IMR-90 (cell line): ENCODE measurements around the gene TBPL2. TPM values are rescaled to one million over a fixed set of nuclear protein-coding genes. Genes with fewer than 3 reads are reported as not detected.
A peak's percentile ranks its signal among the peaks of the same experiment; 100 is the strongest.

ENCODE experiments used
- ATAC-seq: fragments of 200-7000 bp; cut with Tn5 transposase; 2 replicates; pipeline ENCODE4 v1.9.1; 2020; ENCODE audit warnings: low read depth, mild to moderate bottlenecking, moderate library complexity
- BruUV-seq: library from RNA; stranded (reverse); fragments of 400-500 nt; replicated peaks from 2 replicates; lab custom pipeline; 2021; lab: Mats Ljungman, UMichigan
- CTCF ChIA-PET: fragments of 300-600 bp; formaldehyde crosslinking; extraction: SDS; loops from one replicate; lab custom pipeline; 2021; ENCODE audit warnings: antibody characterized with exemption; lab: Yijun Ruan, JAX
- POLR2A ChIA-PET: fragments of 300-600 bp; sonication (Branson Sonifier 250); formaldehyde crosslinking; loops from one replicate; lab custom pipeline; 2022; ENCODE audit warnings: antibody characterized with exemption; ENCODE audit not compliant: unreplicated experiment; lab: Charles Lee
- DNase-seq: peaks from one replicate; pipeline ENCODE4 v3.0.0; 2013
- H2AFZ ChIP-seq: replicated peaks from 2 replicates; pipeline ENCODE3; 2013; ENCODE audit warnings: low read length, mild to moderate bottlenecking; ENCODE audit not compliant: poor library complexity
- H2AK5ac ChIP-seq: 2 replicates; pipeline ENCODE4 v1.6.1; 2013; ENCODE audit warnings: low read depth, low read length, inconsistent platforms
- H2AK9ac ChIP-seq: replicated peaks from 2 replicates; pipeline ENCODE3; 2013; ENCODE audit warnings: mild to moderate bottlenecking, low read depth, low read length, moderate library complexity; ENCODE audit not compliant: poor library complexity
- H2BK120ac ChIP-seq: 2 replicates; pipeline ENCODE4 v1.6.1; 2013; ENCODE audit warnings: low read depth, low read length, inconsistent platforms
- H2BK15ac ChIP-seq: 3 replicates; pipeline ENCODE4 v1.6.1; 2013; ENCODE audit warnings: low read depth, low read length, inconsistent platforms
- H2BK20ac ChIP-seq: 2 replicates; pipeline ENCODE4 v1.6.1; 2013; ENCODE audit warnings: low read depth, mild to moderate bottlenecking, inconsistent platforms, low read length, moderate library complexity
- H2BK5ac ChIP-seq: 2 replicates; pipeline ENCODE4 v1.6.1; 2013; ENCODE audit warnings: mild to moderate bottlenecking, low read depth, low read length, inconsistent platforms; ENCODE audit not compliant: poor library complexity, severe bottlenecking
- H3K14ac ChIP-seq: replicated peaks from 2 replicates; pipeline ENCODE4 v1.6.1; 2013; ENCODE audit warnings: low read depth, low read length, inconsistent platforms
- H3K18ac ChIP-seq: 2 replicates; pipeline ENCODE4 v1.6.1; 2013; ENCODE audit warnings: low read depth, low read length, control low read depth
- H3K23ac ChIP-seq: 2 replicates; pipeline ENCODE4 v1.6.1; 2013; ENCODE audit warnings: low read depth, low read length, inconsistent platforms
- H3K27ac ChIP-seq: 2 replicates; pipeline ENCODE4 v1.5.1; 2013; ENCODE audit warnings: mild to moderate bottlenecking, control low read depth, low read length; ENCODE audit not compliant: insufficient read depth
- H3K27me3 ChIP-seq: 2 replicates; pipeline ENCODE4 v1.6.1; 2013; ENCODE audit warnings: low read length; ENCODE audit not compliant: control insufficient read depth, insufficient read depth
- H3K36me3 ChIP-seq: 2 replicates; pipeline ENCODE4 v1.6.1; 2013; ENCODE audit warnings: low read length, mixed read lengths; ENCODE audit not compliant: control insufficient read depth, insufficient read depth
- H3K4ac ChIP-seq: 2 replicates; pipeline ENCODE4 v1.6.1; 2013; ENCODE audit warnings: low read depth, low read length, inconsistent platforms
- H3K4me1 ChIP-seq: 2 replicates; pipeline ENCODE4 v1.6.1; 2013; ENCODE audit warnings: low read length, mixed read lengths; ENCODE audit not compliant: control insufficient read depth, insufficient read depth
- H3K4me2 ChIP-seq: 2 replicates; pipeline ENCODE4 v1.6.1; 2013; ENCODE audit warnings: low read depth, mild to moderate bottlenecking, control low read depth, low read length, moderate library complexity
- H3K4me3 ChIP-seq: 2 replicates; pipeline ENCODE4 v1.5.1; 2013; ENCODE audit warnings: low read depth, mild to moderate bottlenecking, control low read depth, low read length, moderate library complexity; ENCODE audit not compliant: insufficient read depth
- H3K56ac ChIP-seq: 2 replicates; pipeline ENCODE4 v1.6.1; 2013; ENCODE audit warnings: low read length, inconsistent platforms; ENCODE audit not compliant: insufficient read depth; ENCODE audit errors: extremely low read depth
- H3K79me1 ChIP-seq, 2 experiments: 2 replicates each; pipeline ENCODE4 v1.6.1; 2013; ENCODE audit warnings: low read length in 2 of 2, inconsistent platforms in 1 of 2, low read depth in 1 of 2
- H3K9ac ChIP-seq: 2 replicates; pipeline ENCODE4 v1.6.1; 2013; ENCODE audit warnings: low read depth, low read length, control low read depth
- H3K9me1 ChIP-seq: 2 replicates; pipeline ENCODE4 v1.6.1; 2013; ENCODE audit warnings: low read length, inconsistent platforms; ENCODE audit not compliant: insufficient read depth
- H3K9me3 ChIP-seq: 2 replicates; pipeline ENCODE4 v1.6.1; 2013; ENCODE audit warnings: low read length; ENCODE audit not compliant: control insufficient read depth, insufficient read depth
- H4K20me1 ChIP-seq: 2 replicates; pipeline ENCODE4 v1.6.1; 2013; ENCODE audit warnings: low read length, inconsistent platforms; ENCODE audit not compliant: insufficient read depth
- H4K5ac ChIP-seq: 2 replicates; pipeline ENCODE4 v1.6.1; 2013; ENCODE audit warnings: mild to moderate bottlenecking, low read depth, low read length, control low read depth
- H4K8ac ChIP-seq, 2 experiments: 2 replicates each; pipeline ENCODE4 v1.6.1; 2013; ENCODE audit warnings: low read depth in 2 of 2, low read length in 2 of 2, control low read depth in 1 of 2, inconsistent platforms in 1 of 2
- H4K91ac ChIP-seq: 2 replicates; pipeline ENCODE4 v1.6.1; 2013; ENCODE audit warnings: low read depth, low read length, inconsistent platforms; ENCODE audit not compliant: insufficient read depth
- BHLHE40 ChIP-seq: fragments of 150-350 bp; IDR thresholded peaks from 2 replicates; pipeline ENCODE4 v1.6.1; 2016; ENCODE audit warnings: mild to moderate bottlenecking, low read depth, low read length
- CEBPB ChIP-seq: IDR thresholded peaks from 2 replicates; pipeline ENCODE4 v1.6.1; 2012; ENCODE audit warnings: low read depth, low read length, improper control_type of control experiment
- CHD1 ChIP-seq: IDR thresholded peaks from 2 replicates; pipeline ENCODE4 v1.6.1; 2012; ENCODE audit warnings: low read depth, low read length, improper control_type of control experiment
- CTCF ChIP-seq: conservative IDR thresholded peaks from 2 replicates; pipeline ENCODE4 v1.5.1; 2012; ENCODE audit warnings: mild to moderate bottlenecking, low read depth, low read length, improper control_type of control experiment
- MAFK ChIP-seq: IDR thresholded peaks from 2 replicates; pipeline ENCODE4 v1.6.1; 2012; ENCODE audit warnings: low read depth, low read length, improper control_type of control experiment
- MAZ ChIP-seq: IDR thresholded peaks from 2 replicates; pipeline ENCODE4 v1.6.1; 2012; ENCODE audit warnings: low read depth, mild to moderate bottlenecking, low read length, improper control_type of control experiment, moderate library complexity, borderline replicate concordance
- MXI1 ChIP-seq: IDR thresholded peaks from 2 replicates; pipeline ENCODE4 v1.6.1; 2012; ENCODE audit warnings: low read depth, mild to moderate bottlenecking, low read length, moderate library complexity, borderline replicate concordance
- NFE2L2 ChIP-seq: fragments of 150-350 bp; IDR thresholded peaks from 2 replicates; pipeline ENCODE4 v1.6.1; 2016; ENCODE audit warnings: low read depth, mild to moderate bottlenecking, low read length
- POLR2A ChIP-seq: IDR thresholded peaks from 2 replicates; pipeline ENCODE4 v1.6.1; 2012; ENCODE audit warnings: mild to moderate bottlenecking, low read depth, low read length
- RAD21 ChIP-seq: IDR thresholded peaks from 2 replicates; pipeline ENCODE4 v1.6.1; 2012; ENCODE audit warnings: low read length, improper control_type of control experiment
- RCOR1 ChIP-seq: IDR thresholded peaks from 2 replicates; pipeline ENCODE4 v1.6.1; 2012; ENCODE audit warnings: mild to moderate bottlenecking, low read length, improper control_type of control experiment; ENCODE audit not compliant: insufficient replicate concordance
- RFX5 ChIP-seq: IDR thresholded peaks from 2 replicates; pipeline ENCODE4 v1.8.0; 2012; ENCODE audit warnings: low read depth, mild to moderate bottlenecking, low read length, moderate library complexity
- WGBS, 2 experiments: methylation state at CpG; one replicate each; pipeline versions ENCODE4 v1.1.5 to v1.1.7; 2013; ENCODE audit warnings: missing lambda C conversion rate in 2 of 2; ENCODE audit not compliant: insufficient read length in 1 of 2; ENCODE audit errors: extremely low coverage in 2 of 2; 5-methylcytosine and 5-hydroxymethylcytosine counted together
- dilution Hi-C: fragments of 300-500 bp; cut with HindIII; formaldehyde crosslinking; loops from one replicate; pipeline ENCODE4 v1.14.3; 2018; ENCODE audit warnings: low sequenced_read_pairs; ENCODE audit not compliant: unreplicated experiment
- in situ Hi-C: fragments of 300-500 bp; cut with MboI; formaldehyde crosslinking; loops from 3 replicates; pipeline ENCODE4 v1.14.3; 2019; ENCODE audit warnings: low sequenced_read_pairs, inconsistent platforms, mixed read lengths
- intact Hi-C: fragments of 100-400 bp; cut with micrococcal nuclease; formaldehyde crosslinking; loops from 2 replicates; pipeline ENCODE4 v1.10.0; 2022
- polyA plus RNA-seq, 3 experiments: library from polyadenylated mRNA; depleted of rRNA; stranded (reverse); fragments of >200 nt; gene quantifications; 2 replicates each; pipeline ENCODE4 v1.2.3, GENCODE V29; 2012; ENCODE audit warnings: low replicate concordance in 1 of 3
- total RNA-seq: library from RNA; depleted of rRNA; stranded (reverse); fragments of >200 nt; gene quantifications from 2 replicates; pipeline ENCODE4 v1.2.3, GENCODE V29; 2012

Gene TBPL2
- total and polyA plus RNA-seq, 2 of the 4 experiments (the other 2 are of a cell fraction) = not detected

- H3K4me2 ChIP-seq = no peak overlapping the region
- no peak overlapping the region for H4K91ac ChIP-seq
- POLR2A ChIA-PET = no interaction called here
- CTCF ChIA-PET = no interaction called here
- H3K27me3 ChIP-seq = no peaks in the 10 kb centered on the region; the same call in 1 of the 2 replicates
- H3K23ac ChIP-seq = no peak overlapping the region
- no peak overlapping the region for H2BK15ac ChIP-seq
- no peak overlapping the region for H3K9ac ChIP-seq
- no peaks in the 10 kb centered on the region for H3K36me3 ChIP-seq
- dilution Hi-C loops (no loop called here), intact Hi-C loops (no loop called here), in situ Hi-C loops (no loop called here)
- no peak overlapping the region for H2BK20ac ChIP-seq
- H4K20me1 ChIP-seq = no peaks in the 10 kb centered on the region
- peak overlapping the region; percentile 70 for H4K5ac ChIP-seq
- H2AFZ ChIP-seq = no peak overlapping the region
- H3K4ac ChIP-seq = no peak overlapping the region
- no peak for ATAC-seq
- H3K18ac ChIP-seq = no peak overlapping the region
- no peaks in the 10 kb centered on the region; the same call in 1 of the 2 replicates for H3K9me1 ChIP-seq
- H3K27ac ChIP-seq = no peak overlapping the region
- no peak for DNase-seq
- H3K14ac ChIP-seq = no peak overlapping the region
- H3K56ac ChIP-seq = no peak overlapping the region
- no peak overlapping the region for H2BK5ac ChIP-seq
- no TSS peak for BruUV-seq
- H2BK120ac ChIP-seq = no peak overlapping the region
- no peak overlapping the region for H2AK5ac ChIP-seq
- TF ChIP-seq NFE2L2 = no peak
- no peak for TF ChIP-seq POLR2A
- no peak for TF ChIP-seq RCOR1
- no peak for TF ChIP-seq CHD1
- no peak for TF ChIP-seq CEBPB
- no peak for TF ChIP-seq RAD21
- TF ChIP-seq MAZ = no peak
- TF ChIP-seq BHLHE40 = no peak
- TF ChIP-seq MXI1 = no peak
- TF ChIP-seq MAFK = no peak
- no peak for TF ChIP-seq CTCF
- TF ChIP-seq RFX5 = no peak
- peaks cover 2% of the 10 kb centered on the region; the same call in 1 of the 2 replicates for H3K4me1 ChIP-seq
- no peak overlapping the region for H3K4me3 ChIP-seq
- no peak overlapping the region for H2AK9ac ChIP-seq
- no peaks in the 10 kb centered on the region for H3K9me3 ChIP-seq
- H4K8ac ChIP-seq = peak overlapping the region; percentile 97 to 99
- H3K79me1 ChIP-seq = peaks cover 18 to 23% of the 10 kb centered on the region in 2 experiments
- WGBS, 2 experiments = 81% methylated on average over 3 of the region's 5 CpGs; no CpG with 5 or more reads in 1 of the 2 experiments
Observed at GRCh38 chr14:55412676-55413075, 27.7 kb downstream of the TBPL2 start.
